PC-9 (cell line): Measurements from ENCODE around the gene PDK3. TPM values are rescaled to one million over a fixed set of nuclear protein-coding genes. Genes with fewer than 3 reads are reported as not detected.
A peak's percentile ranks its signal among the peaks of the same experiment; 100 is the strongest.

Source experiments
- Bru-seq: library from RNA; stranded (reverse); fragments of 400-500 nt; gene quantifications from one replicate; lab custom pipeline; 2021; lab: Mats Ljungman, UMichigan
- BruChase-seq, 2 experiments: library from RNA; stranded (reverse); fragments of 400-500 nt; gene quantifications; one replicate each; lab custom pipeline; 2021; lab: Mats Ljungman, UMichigan
- BruUV-seq: library from RNA; stranded (reverse); fragments of 400-500 nt; replicated peaks from 2 replicates; lab custom pipeline; 2021; lab: Mats Ljungman, UMichigan
- CTCF ChIA-PET: fragments of 300-600 bp; sonication (Branson Sonifier 250); formaldehyde crosslinking; loops from one replicate; lab custom pipeline; 2022; ENCODE audit warnings: antibody characterized with exemption; lab: Charles Lee
- POLR2A ChIA-PET: fragments of 300-600 bp; sonication (Branson Sonifier 250); formaldehyde crosslinking; loops from one replicate; lab custom pipeline; 2022; ENCODE audit warnings: antibody characterized with exemption; ENCODE audit not compliant: unreplicated experiment; lab: Charles Lee
- DNase-seq, 2 experiments: peaks; one replicate each; pipeline versions ENCODE4 v3.0.0 to v3.0.0-alpha.2; 2015 to 2022; ENCODE audit warnings: mixed read lengths in 1 of 2
- H2AFZ ChIP-seq: fragments of 200-600 bp; sonication (generic); 2 replicates; pipeline ENCODE4 v1.8.1; 2017; ENCODE audit warnings: antibody characterized with exemption
- H3F3A ChIP-seq: fragments of 200-600 bp; sonication (generic); 2 replicates; pipeline ENCODE4 v1.8.1; 2017; ENCODE audit warnings: antibody characterized with exemption, mild to moderate bottlenecking, low read depth; ENCODE audit not compliant: insufficient read depth
- H3K27ac ChIP-seq: fragments of 200-600 bp; sonication (generic); 2 replicates; pipeline ENCODE4 v1.6.1; 2016; ENCODE audit warnings: mixed run types
- H3K27me3 ChIP-seq: fragments of 200-600 bp; sonication (generic); 2 replicates; pipeline ENCODE4 v1.6.1; 2016; ENCODE audit warnings: low read depth, mixed run types; ENCODE audit not compliant: insufficient read depth
- H3K36me3 ChIP-seq: fragments of 200-600 bp; sonication (generic); 2 replicates; pipeline ENCODE4 v1.6.1; 2016; ENCODE audit warnings: low read depth, mixed run types
- H3K4me1 ChIP-seq: fragments of 200-600 bp; sonication (generic); replicated peaks from 2 replicates; pipeline ENCODE4 v1.6.1; 2016; ENCODE audit warnings: mixed run types; ENCODE audit not compliant: insufficient read depth
- H3K4me2 ChIP-seq: fragments of 200-600 bp; sonication (generic); 2 replicates; pipeline ENCODE4 v1.6.1; 2017; ENCODE audit warnings: mixed run types
- H3K4me3 ChIP-seq: fragments of 200-600 bp; sonication (generic); 2 replicates; pipeline ENCODE4 v1.6.1; 2016; ENCODE audit warnings: mixed run types
- H3K79me2 ChIP-seq: fragments of 200-600 bp; sonication (generic); 2 replicates; pipeline ENCODE4 v1.6.1; 2017; ENCODE audit warnings: low read depth, mixed run types
- H3K9me2 ChIP-seq: fragments of 200-600 bp; sonication (generic); 2 replicates; pipeline ENCODE4 v1.8.1; 2017; ENCODE audit warnings: mild to moderate bottlenecking; ENCODE audit not compliant: insufficient read depth
- H3K9me3 ChIP-seq: fragments of 200-600 bp; sonication (generic); 2 replicates; pipeline ENCODE4 v1.8.1; 2016; ENCODE audit warnings: low read depth; ENCODE audit not compliant: insufficient read depth
- H4K20me1 ChIP-seq: fragments of 200-600 bp; sonication (generic); 2 replicates; pipeline ENCODE4 v1.8.1; 2017; ENCODE audit not compliant: insufficient read depth
- CTCF ChIP-seq: fragments of 200-600 bp; sonication (generic); conservative IDR thresholded peaks from 2 replicates; pipeline ENCODE4 v1.6.1; 2017; ENCODE audit warnings: mixed run types, antibody characterized with exemption, mild to moderate bottlenecking, moderate library complexity
- EZH2 ChIP-seq: fragments of 200-600 bp; sonication (generic); IDR thresholded peaks from 2 replicates; pipeline ENCODE4 v1.8.0; 2017; ENCODE audit warnings: antibody characterized with exemption, low read depth
- intact Hi-C: fragments of 100-400 bp; cut with micrococcal nuclease; formaldehyde crosslinking; loops from one replicate; pipeline ENCODE4 v1.10.0; 2022; ENCODE audit not compliant: unreplicated experiment
- long read RNA-seq: library from polyadenylated mRNA; stranded (forward); transcript quantifications from one replicate; pipeline ENCODE4 v2.0.0, GENCODE V29; 2022
- total RNA-seq: library from RNA; stranded (reverse); gene quantifications from 2 replicates; pipeline ENCODE4 v1.2.3, GENCODE V29; 2021

The PDK3 gene
- total RNA-seq (12.5 and 19.4 TPM in 2 replicates), Bru-seq, nascent RNA (percentile 52 among the genes with signal in this experiment), BruChase-seq, experiment 1, labeled RNA remaining after a 2-hour chase (percentile 52 among the genes with signal in this experiment), BruChase-seq, experiment 2, labeled RNA remaining after a 6-hour chase (percentile 49 among the genes with signal in this experiment)
- long read RNA-seq, transcript PDK3-201 (11 exons, 1,809 nt), result major isoform, 17 of 35 reads
- long read RNA-seq, transcript PDK3-202 (12 exons, 1,921 nt), result minor isoform, 14 of 35 reads
- long read RNA-seq, partial matches to known transcripts, result 2 of 35 reads
- long read RNA-seq, other reads (novel, unspliced or antisense), result 2 of 35 reads

GRCh38 chrX:24464836-24465531 is at the start of gene PDK3:
Gene PDK3, plus strand, starts transcription at chrX:24465286. Its CDS starts 170 bp downstream, at chrX:24465456.
- H3K36me3 ChIP-seq, result no peaks in the 10 kb centered on the region
- no peaks in the 10 kb centered on the region for H3K9me2 ChIP-seq
- no peaks in the 10 kb centered on the region for H4K20me1 ChIP-seq
- POLR2A ChIA-PET, result no interaction called here
- peak within 1 kb of the TSS; percentile 94 for H2AFZ ChIP-seq
- H3K27me3 ChIP-seq, result no peaks in the 10 kb centered on the region
- H3K4me2 ChIP-seq, result peak within 1 kb of the TSS; percentile 87
- no peaks in the 10 kb centered on the region for H3K79me2 ChIP-seq
- H3K4me3 ChIP-seq, result peak within 1 kb of the TSS; percentile 70
- CTCF ChIA-PET, result interaction anchor here (0.5 kb wide), 1 partner anchor 481 kb away, joined by 5 read pairs; no protein-coding TSS in a partner anchor
- peaks cover 9% of the 10 kb centered on the region; the same call in 1 of the 2 replicates for H3K4me1 ChIP-seq
- peak; percentile 71 to 92 for DNase-seq
- intact Hi-C loops, result no loop called here
- 0 out of 2 replicates have a peak within 1 kb of the TSS, but pooled peaks have one; percentile 17 for H3K27ac ChIP-seq
- no peaks in the 10 kb centered on the region for H3K9me3 ChIP-seq
- H3F3A ChIP-seq, result no peaks in the 10 kb centered on the region
- TF ChIP-seq CTCF, result no peak
- TF ChIP-seq EZH2, result no peak
- BruUV-seq, result no TSS peak

- H4K20me1 ChIP-seq, result no peaks in the 10 kb centered on the region
- no peak for DNase-seq
- H3K9me2 ChIP-seq, result no peaks in the 10 kb centered on the region
- no peak overlapping the region for H3K4me2 ChIP-seq
- no peaks in the 10 kb centered on the region for H3K27me3 ChIP-seq
- H3K4me3 ChIP-seq, result no peak overlapping the region
- TF ChIP-seq CTCF, result no peak
- no peak for TF ChIP-seq EZH2
- no TSS peak for BruUV-seq
- no peak overlapping the region for H3K27ac ChIP-seq
- no peak overlapping the region for H2AFZ ChIP-seq
- POLR2A ChIA-PET, result no interaction called here
- H3K79me2 ChIP-seq, result no peaks in the 10 kb centered on the region
- H3F3A ChIP-seq, result no peaks in the 10 kb centered on the region
- intact Hi-C loops, result no loop called here
- H3K9me3 ChIP-seq, result no peaks in the 10 kb centered on the region
- CTCF ChIA-PET, result no interaction called here
- H3K4me1 ChIP-seq, result no peaks in the 10 kb centered on the region
- no peaks in the 10 kb centered on the region for H3K36me3 ChIP-seq
These were observed 49.2 kb upstream of the PDK3 start for GRCh38 chrX:24415921-24416320.

- Histone ChIP-seq H4K20me1 (no peaks in the 10 kb centered on the region), H2AFZ (no peak overlapping the region), H3K9me2 (no peaks in the 10 kb centered on the region), H3K27ac (no peak overlapping the region), H3K4me3 (no peak overlapping the region), H3K9me3 (no peaks in the 10 kb centered on the region), H3K79me2 (no peaks in the 10 kb centered on the region), H3K4me2 (no peak overlapping the region), H3K27me3 (0 out of 2 replicates have a peak, but pooled peaks cover 3% of the 10 kb centered on the region), H3F3A (no peaks in the 10 kb centered on the region), H3K36me3 (no peaks in the 10 kb centered on the region), H3K4me1 (no peaks in the 10 kb centered on the region)
- intact Hi-C loops, result no loop called here
- TF ChIP-seq CTCF, result no peak
- TF ChIP-seq EZH2, result no peak
- POLR2A ChIA-PET, result no interaction called here
- CTCF ChIA-PET, result no interaction called here
- BruUV-seq, result no TSS peak
- DNase-seq, result peak in 1 of 2 experiments; percentile 36
These were observed 41.1 kb upstream of the PDK3 start for GRCh38 chrX:24423960-24424359.
